LNCaP clone FGC (cell line): Measurements from ENCODE around the gene TNFRSF25.
A peak's percentile ranks its signal among the peaks of the same experiment; 100 is the strongest.

ENCODE experiments used
- DNase-seq: peaks from one replicate; pipeline ENCODE4 v3.0.0-alpha.2; 2011; ENCODE audit warnings: low read depth
- H3K4me3 ChIP-seq: 2 replicates; pipeline ENCODE4 v1.5.1; 2011; ENCODE audit warnings: mild to moderate bottlenecking, low read depth, low read length, control low read depth
- TF ChIP-seq, protein P1 (sequence below): IDR thresholded peaks from 2 replicates; pipeline ENCODE4 v1.5.1; 2012; ENCODE audit warnings: mild to moderate bottlenecking; ENCODE audit not compliant: control insufficient read depth, insufficient read depth; ENCODE audit errors: extremely low read depth

The TNFRSF25 gene

DNA sequence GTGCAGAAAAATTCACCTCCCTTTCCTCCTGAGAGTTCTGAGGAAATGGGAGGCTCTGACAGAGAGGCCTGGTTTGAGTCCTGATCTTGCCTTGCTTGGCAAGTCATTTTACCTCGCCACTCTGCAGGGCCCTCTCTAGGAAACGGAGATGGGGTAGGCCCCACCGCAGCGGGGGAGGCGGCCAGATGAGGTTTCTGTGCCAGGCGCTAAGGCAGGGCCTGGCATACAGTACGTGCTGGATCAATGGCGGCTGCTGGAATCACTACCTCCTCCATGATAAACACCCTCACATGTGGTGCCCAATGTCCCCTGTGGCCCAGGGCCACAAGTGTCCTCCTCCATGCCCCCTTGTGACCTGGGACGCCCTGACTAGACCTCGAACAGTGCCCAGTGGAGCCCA is 26.0 kb upstream of the TNFRSF25 start:
- DNase-seq, result no peak
- TF ChIP-seq, protein P1, sequence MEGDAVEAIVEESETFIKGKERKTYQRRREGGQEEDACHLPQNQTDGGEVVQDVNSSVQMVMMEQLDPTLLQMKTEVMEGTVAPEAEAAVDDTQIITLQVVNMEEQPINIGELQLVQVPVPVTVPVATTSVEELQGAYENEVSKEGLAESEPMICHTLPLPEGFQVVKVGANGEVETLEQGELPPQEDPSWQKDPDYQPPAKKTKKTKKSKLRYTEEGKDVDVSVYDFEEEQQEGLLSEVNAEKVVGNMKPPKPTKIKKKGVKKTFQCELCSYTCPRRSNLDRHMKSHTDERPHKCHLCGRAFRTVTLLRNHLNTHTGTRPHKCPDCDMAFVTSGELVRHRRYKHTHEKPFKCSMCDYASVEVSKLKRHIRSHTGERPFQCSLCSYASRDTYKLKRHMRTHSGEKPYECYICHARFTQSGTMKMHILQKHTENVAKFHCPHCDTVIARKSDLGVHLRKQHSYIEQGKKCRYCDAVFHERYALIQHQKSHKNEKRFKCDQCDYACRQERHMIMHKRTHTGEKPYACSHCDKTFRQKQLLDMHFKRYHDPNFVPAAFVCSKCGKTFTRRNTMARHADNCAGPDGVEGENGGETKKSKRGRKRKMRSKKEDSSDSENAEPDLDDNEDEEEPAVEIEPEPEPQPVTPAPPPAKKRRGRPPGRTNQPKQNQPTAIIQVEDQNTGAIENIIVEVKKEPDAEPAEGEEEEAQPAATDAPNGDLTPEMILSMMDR, result no peak
- no peak overlapping the region for H3K4me3 ChIP-seq

DNA sequence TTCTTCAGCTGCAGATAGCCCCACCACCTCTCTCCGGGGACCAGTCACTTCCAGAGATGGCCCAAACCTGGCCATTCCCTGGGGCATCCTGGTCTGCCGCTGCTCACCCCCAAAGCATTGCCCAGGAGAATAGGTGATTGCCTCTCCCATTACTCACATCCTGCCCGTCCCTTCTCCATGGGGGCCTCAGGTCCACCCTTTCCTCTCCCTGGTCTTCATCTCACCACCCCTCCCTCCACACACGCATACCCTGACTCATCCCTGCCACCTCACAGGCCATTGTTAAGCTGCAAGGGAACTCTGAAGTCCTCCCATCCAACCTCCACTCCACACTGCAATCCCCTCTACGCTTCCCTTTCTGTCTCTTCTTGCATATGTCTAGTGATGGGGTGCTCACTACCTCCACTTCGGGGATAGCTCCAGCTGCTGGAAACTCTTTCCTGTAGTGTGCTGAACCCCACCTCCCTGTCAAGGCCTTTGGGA is 25.5 kb upstream of the TNFRSF25 start, which contains the start of gene PLEKHG5:
TSS of gene PLEKHG5 (minus strand) at position 188 of the 483 bp plus-strand sequence. CDS start 14,096 bp downstream, outside the sequence.
- peak within 1 kb of the TSS; percentile 100 for H3K4me3 ChIP-seq
- TF ChIP-seq, protein P1, result no peak
- DNase-seq, result no peak

DNA sequence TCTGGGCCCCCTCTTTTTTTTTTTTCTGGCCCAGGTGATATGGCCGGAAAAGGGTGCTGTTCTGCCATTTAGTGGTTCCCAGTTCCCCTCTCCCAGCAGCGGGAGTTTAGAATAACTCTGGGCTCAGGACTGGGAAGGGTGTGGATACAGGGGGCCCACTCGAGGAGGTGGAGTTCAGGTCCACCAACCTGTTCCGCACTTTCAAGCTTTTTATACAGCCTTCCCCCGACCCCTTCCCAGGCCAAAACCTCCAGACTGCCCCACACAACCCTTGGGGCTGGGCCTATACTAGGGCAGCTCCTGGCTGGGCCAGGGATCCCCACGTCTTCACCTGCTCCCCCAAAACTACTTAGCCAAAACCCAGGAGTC is 25.1 kb upstream of the TNFRSF25 start:
- H3K4me3 ChIP-seq, result peak overlapping the region; percentile 100
- DNase-seq, result no peak
- TF ChIP-seq, protein P1, result no peak

DNA sequence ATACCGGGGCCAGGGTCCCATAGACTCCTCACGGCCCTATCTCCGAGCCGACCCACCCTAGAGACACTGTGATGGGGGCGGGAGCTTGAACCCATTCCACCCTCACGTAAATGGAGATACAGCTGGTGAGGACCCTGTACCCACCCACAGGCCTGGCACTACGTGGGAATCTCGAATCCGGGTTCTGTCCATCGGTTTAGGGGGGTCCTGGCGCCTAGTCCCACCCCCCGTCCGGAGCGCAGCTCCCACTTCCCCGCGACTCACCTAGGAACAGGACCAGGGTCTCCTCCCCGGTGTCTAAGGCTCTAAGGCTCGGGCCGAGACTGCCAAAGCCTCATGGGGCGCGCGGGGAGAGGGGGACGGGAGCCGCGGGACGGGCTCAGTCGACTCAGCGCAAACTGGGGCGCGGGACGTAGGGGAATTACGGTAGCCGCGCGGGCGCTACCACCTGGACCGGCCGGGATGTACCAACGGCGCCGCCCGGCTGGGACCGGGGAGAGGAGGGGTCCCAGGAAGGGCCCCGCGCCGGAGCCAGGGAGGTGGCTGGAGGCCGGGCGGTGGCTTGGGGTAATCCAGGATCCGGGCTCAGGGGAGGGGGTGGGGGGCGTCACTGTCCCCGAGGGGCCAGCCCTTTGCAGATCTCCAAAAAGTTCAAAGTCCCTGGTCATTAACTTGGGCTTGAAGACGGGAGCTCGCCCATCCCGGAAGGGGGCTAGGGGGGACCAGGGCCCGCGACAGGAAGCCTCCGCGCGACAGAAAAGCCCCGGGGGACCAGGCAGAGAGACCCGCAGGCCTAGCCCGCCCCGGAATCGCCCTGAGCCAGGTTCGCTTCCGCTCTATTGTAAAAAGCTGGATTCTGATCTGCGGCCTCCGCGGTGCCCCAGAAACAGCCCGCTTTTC is 24.5 kb upstream of the TNFRSF25 start:
- TF ChIP-seq, protein P1, result 0 out of 2 replicates have a peak, but pooled peaks have one; percentile 6
- peak overlapping the region; percentile 100 for H3K4me3 ChIP-seq
- peak; percentile 19 for DNase-seq

DNA sequence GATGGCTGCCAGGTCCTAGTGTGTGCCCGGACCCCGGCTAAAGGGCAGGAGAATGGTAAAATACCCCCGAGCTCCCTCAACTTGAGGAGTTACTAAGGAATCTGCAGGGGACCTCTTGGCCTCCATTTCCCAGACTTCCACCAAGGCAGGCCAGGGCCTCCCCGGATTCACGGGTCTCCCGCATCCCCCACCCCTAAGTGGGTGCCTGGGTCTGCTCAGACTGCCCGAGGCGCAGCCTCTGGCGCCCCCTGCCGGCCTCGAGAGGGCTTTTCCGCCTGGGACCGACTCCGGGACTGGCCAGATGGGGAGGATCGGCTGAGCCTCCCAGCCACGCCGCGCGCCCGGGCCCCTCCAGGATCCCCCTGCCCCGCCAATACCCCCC is 23.8 kb upstream of the TNFRSF25 start:
- H3K4me3 ChIP-seq, result peak overlapping the region; percentile 100
- DNase-seq, result peak; percentile 15
- TF ChIP-seq, protein P1, result peak; percentile 92

DNA sequence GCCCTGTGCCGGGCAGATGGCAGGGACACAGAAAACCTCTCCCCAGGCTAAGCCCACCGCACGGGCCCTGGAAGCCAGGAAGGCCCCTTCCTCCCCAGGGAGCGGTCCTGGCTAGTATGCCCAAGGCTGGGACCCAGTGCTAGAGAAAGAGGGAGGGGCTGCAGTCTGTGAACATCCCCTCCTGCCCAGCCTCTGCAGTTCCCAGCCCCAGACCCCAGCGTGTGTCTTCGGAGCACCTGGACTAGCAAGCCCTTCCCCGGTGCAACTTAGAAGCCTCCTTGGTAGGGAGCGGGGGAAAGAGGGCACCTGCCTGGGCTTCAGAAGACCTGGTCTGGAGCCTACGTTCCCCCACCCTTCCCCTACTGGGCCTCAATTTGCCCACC is 23.4 kb upstream of the TNFRSF25 start:
- TF ChIP-seq, protein P1, result no peak
- no peak for DNase-seq
- peak overlapping the region; percentile 100; the same call in 1 of the 2 replicates for H3K4me3 ChIP-seq
